HG02798 (cell line): Measurements from ENCODE around the gene DPF3.
"Not testable (repeated sequence)": the region's sequence is repeated elsewhere in the genome, so short reads cannot be mapped to it uniquely, and the experiment has no call there.

ENCODE experiments used
- ATAC-seq: cut with Tn5 transposase; IDR thresholded peaks from one replicate; pipeline ENCODE4 v1.9.1; 2021; ENCODE audit warnings: mild to moderate bottlenecking; ENCODE audit not compliant: unreplicated experiment, poor library complexity

The DPF3 gene

DNA sequence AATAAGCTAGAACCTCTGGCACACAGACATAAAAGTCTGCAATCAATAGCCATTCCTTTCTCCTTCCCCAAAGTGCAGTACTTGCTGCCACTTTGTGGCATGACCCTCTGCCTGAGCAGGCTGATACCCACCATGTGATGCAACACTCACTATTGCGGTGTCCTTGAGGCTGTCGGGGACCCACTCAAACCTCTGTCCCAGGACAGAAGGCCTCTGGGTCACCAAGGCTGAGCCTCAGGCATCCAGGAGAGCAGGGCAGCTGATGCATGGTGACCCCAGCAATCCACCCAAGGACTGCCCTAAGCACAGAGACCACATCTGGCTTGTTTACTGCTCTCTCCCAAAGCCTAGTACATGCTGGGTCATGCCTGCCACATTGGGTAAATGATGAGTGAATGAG is 114.2 kb downstream of the DPF3 start:
- ATAC-seq: no peak

- ATAC-seq: no peak
These were observed 116.3 kb downstream of the DPF3 start for GRCh38 chr14:72777636-72778035.

GRCh38 chr14:72776701-72777261 is 117.1 kb downstream of the DPF3 start:
- ATAC-seq: no peak

- ATAC-seq: no peak
These were observed 117.9 kb downstream of the DPF3 start for GRCh38 chr14:72775923-72776554.

- ATAC-seq: no peak
These were observed 118.8 kb downstream of the DPF3 start for GRCh38 chr14:72774894-72775620.

DNA sequence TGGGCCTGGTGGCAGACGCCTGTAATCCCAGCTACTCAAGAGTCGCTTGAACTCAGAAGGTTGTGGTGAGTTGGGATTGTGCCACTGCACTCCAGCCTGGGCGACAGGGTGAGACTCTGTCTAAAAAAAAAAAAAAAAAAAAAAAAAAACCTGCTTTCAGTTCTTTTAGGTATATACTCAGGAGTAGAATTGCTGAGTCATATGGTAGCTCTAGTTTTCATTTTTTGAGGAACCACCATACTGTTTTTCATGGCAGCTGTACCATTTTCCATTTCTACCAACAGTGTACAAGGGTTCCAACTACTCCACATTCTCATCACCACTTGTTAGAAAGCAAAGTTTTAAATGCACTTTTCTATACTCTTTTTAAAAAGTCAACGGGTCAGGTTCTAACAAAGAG is 119.8 kb downstream of the DPF3 start:
- no peak for ATAC-seq

DNA sequence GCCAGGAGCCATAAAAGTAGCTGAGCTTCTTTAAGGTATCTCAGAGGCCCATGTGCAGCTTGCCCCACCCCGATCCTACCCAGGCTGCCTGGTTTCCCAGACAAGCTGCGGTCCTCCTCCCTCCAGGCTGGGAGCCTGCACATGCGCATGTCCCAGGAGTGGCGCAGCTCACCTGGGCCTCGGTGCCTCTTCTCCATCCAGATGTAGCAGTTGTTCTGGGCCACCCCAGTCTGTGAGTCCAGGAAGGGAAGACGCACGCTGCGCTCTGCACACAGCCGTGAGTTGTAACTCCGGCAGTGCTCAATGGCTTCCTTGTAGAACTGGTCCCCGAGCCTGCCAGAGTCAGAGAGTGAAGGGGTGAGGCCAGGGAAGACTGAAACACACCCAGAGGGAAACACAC is 122.3 kb downstream of the DPF3 start:
- ATAC-seq: no peak

DNA sequence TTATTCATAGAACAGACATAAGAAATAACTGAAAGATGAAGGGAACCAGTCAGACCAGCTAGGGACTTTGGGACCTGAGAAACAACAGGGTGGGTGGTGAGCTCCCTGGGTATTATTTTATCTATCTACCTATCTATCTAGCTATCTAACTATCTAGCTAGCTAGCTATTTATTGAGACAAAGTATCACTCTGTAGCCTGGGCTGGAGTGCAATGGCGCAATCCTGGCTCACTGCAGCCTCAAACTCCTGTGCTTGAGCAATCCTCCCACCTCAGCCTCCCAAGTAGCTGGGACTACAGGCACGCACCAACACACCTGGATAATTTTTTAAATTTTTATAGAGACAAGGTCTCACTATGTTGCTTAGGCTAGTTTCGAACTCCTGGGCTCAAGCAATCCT is 127.6 kb downstream of the DPF3 start:
- ATAC-seq: no peak

DNA sequence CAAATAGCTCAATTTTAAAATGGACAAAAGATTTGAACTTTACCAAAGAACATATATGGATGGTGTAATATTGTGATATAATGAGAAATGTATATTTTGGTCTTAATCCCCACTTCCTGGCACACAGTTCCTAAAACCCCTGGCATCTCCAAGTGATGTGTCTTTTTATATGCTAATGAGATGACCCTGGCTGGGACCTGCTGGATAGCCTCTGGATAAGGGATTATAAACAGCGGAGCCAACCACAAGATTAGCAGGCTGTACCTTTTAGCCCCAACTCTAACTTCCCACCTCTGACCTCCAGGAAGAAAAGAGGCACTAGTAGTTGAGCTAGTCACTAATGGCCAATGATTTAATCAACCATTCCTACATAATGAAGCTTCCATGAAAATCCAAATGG is 130.0 kb downstream of the DPF3 start:
- ATAC-seq: no peak

DNA sequence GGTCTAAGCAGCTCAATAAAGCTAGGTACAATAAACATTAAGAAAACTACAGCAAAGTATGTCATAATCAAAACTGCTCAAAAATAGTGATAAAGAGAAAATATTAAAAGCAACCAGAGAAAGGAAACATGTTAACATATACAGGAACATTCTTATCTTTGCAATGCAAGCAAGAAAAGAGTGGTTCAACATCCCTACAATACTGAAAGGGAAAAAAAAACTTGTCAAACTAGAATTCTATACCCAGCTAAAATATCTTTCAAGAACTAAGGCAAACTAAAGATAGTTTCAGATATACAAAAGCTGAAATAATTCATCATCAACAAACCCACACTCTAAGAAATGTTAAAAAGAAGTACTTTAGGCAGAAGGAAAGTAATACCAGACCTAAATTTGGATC is 134.2 kb downstream of the DPF3 start:
- no peak for ATAC-seq

- no peak for ATAC-seq
These were observed 134.9 kb downstream of the DPF3 start for GRCh38 chr14:72758993-72759392.

GRCh38 chr14:72758420-72758819 is 135.5 kb downstream of the DPF3 start:
- no peak for ATAC-seq

DNA sequence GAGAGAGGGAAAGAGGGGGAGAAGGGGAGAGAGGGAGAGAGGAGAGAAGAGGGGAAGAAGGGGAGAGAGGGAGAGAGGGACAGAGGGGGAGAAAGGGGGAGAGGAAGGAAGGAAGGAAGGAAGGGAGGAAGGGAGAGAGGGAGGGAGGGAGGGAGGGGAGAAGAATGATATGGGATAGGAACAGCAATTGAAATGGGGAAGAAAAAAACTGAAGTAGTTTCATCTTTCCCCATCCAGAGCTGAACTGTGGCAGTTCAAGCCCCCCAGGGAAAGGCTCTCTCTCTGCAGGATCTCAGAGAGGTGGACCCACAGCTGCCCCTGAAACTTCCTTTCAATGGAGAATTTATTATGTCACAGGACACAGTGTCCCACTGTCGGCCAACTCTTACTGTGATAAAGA is 136.9 kb downstream of the DPF3 start:
- ATAC-seq: no peak

DNA sequence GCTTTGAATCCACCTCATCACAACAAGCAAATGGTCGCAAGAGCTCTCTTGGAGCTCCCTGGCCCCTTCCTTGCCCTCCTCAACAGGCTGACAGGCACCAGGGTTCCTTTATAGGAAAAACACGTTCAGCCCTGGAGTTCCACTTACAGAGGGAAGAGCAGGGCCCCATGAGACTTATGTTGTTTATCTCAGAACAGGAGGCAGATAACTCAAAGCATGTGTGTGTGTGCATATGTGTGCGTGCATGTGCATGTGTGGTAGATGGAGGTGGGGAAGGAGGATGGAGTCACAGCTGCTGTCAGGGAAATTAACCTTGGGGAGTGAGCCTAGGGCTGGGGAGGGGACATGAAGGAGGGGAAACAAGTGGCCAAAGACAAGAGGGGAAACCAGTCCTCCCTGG is 138.1 kb downstream of the DPF3 start:
- no peak for ATAC-seq

- no peak for ATAC-seq
These were observed 139.0 kb downstream of the DPF3 start for GRCh38 chr14:72754949-72755348.

DNA sequence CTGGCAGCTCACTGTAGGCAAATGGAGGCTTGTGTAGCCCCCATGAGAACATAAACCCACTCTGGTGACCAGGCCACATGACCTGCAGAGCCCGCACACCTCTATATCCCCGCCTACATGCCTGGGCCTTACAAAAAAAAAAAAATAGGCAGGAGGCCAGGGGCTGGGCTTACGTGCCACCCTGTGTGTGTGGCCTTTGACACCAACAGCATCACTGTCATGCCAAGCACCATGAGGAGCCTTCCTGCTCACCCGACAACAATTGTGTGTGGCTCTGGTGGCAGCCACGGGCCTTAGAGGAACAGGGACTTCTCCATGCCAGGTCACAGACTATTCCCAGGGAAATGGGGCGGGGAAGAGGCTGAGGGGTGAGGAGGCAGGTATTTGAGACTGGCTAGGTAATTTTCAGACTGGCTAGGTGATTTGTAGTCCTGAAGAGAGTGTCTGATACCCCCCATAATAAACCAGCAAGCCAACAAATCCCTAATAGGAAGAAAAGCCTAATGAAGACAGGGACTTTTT is 140.0 kb downstream of the DPF3 start:
- no peak for ATAC-seq

GRCh38 chr14:72753044-72753710 is 140.7 kb downstream of the DPF3 start:
- ATAC-seq: no peak

DNA sequence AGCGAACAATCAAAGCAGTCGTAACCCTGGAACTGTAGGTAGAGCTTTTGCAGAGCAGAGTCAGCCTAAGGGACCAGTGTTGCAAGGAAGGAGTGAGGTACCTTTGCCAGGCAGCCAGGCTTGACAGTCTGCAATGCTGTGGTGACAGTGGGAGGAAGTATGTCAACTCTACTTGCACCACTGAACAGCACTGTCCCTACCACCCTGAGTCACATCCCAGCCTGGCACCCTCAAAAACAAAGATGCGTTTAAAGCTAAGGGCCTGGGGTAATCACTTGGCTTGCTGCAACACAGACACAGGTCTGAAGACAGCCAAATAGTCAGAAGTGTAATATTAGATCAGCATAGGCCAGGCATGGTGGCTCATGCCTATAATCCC is 141.9 kb downstream of the DPF3 start:
- no peak for ATAC-seq

GRCh38 chr14:72751276-72752033 is 142.4 kb downstream of the DPF3 start:
- no peak for ATAC-seq

GRCh38 chr14:72748921-72749320 is 145.0 kb downstream of the DPF3 start:
- ATAC-seq: not testable (repeated sequence)
